GM12878 (cell line): ENCODE results near the gene PNLIPRP2.

Source experiments
- CTCF ChIP-seq, 3 experiments: IDR thresholded peaks in 2 of 3; conservative IDR thresholded peaks in 1 of 3; 2 replicates each; pipeline ENCODE4 v1.5.1; 2011; ENCODE audit warnings: low read depth in 3 of 3, low read length in 3 of 3, mild to moderate bottlenecking in 3 of 3, control low read depth in 2 of 3, moderate library complexity in 2 of 3, inconsistent platforms in 1 of 3, mixed read lengths in 1 of 3; ENCODE audit not compliant: control insufficient read depth in 2 of 3, insufficient read depth in 1 of 3; ENCODE audit errors: extremely low read depth in 1 of 3
- EZH2 ChIP-seq: IDR thresholded peaks from 2 replicates; pipeline ENCODE4 v1.6.1; 2012; ENCODE audit warnings: low read depth, mild to moderate bottlenecking, control low read depth, inconsistent platforms, low read length, borderline replicate concordance; ENCODE audit not compliant: control insufficient read depth
- SUZ12 ChIP-seq: fragments of 200-600 bp; sonication (generic); IDR thresholded peaks from one replicate; pipeline ENCODE4 v1.6.1; 2018; ENCODE audit warnings: antibody characterized with exemption, mild to moderate bottlenecking; ENCODE audit not compliant: unreplicated experiment

- TF ChIP-seq CTCF (IDR thresholded peaks at IDR 0.05 in 2 of 3, conservative IDR thresholded peaks at IDR 0.05 in 1 of 3; ENCODE audit: control insufficient read depth in 2 of 3, extremely low read depth in 1 of 3, insufficient read depth in 1 of 3, low read depth in 3 of 3, low read length in 3 of 3): no peak
- no peak for TF ChIP-seq EZH2
- no peak for TF ChIP-seq SUZ12
These were observed 27.5 kb upstream of the PNLIPRP2 start for GRCh38 chr10:116593139-116593740.
